ENCODE results near the gene OXA1L. TPM values are rescaled to one million over a fixed set of nuclear protein-coding genes. Genes with fewer than 3 reads are reported as not detected.

The OXA1L gene
- total RNA-seq, 1 experiment from 2014 or later, result 146 TPM

DNA sequence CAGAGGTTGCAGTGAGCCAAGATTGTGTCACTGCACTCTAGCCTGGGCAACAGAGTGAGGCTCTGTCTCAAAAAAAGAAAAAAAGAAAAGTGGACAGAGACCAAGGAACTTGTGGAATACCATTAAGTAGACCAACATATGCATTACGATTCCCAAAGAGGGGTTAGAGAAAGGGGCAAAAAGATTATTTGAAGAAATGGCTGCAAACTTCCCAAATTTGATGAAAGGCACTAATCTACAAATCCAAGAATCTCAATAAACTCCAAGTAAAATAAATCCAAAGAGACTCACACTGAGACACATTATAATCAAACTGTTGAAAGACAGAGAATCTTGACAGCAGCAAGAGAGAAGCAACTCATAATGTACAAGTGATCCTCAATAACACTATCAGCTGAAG lies 4.8 kb upstream of the OXA1L start:
- peaks cover 6% of the 10 kb centered on the region for H3K4me1 ChIP-seq (ENCODE audit: insufficient read depth, low read length)
- DNase-seq (no peak), ATAC-seq (no peak)
- no peaks in the 10 kb centered on the region for H3K27me3 ChIP-seq (ENCODE audit: low read length)
- H3K27ac ChIP-seq (ENCODE audit: low read length), result no peak overlapping the region
- peaks cover 5% of the 10 kb centered on the region; the same call in 1 of the 2 replicates for H3K36me3 ChIP-seq (ENCODE audit: low read depth, low read length)
- H3F3A ChIP-seq (ENCODE audit: low read length, unreplicated experiment), result no peaks in the 10 kb centered on the region
- intact Hi-C loops (cut with micrococcal nuclease), result loop anchor here (10.0 kb wide), 1 partner anchor 543 kb away; the partner anchor contains the start of genes BCL2L2 and PPP1R3E
- H4K20me1 ChIP-seq (ENCODE audit: low read length), result no peaks in the 10 kb centered on the region
- no peak overlapping the region for H3K4me3 ChIP-seq (ENCODE audit: low read length)
- no peak for TF ChIP-seq EZH2phosphoT487 (IDR thresholded peaks at IDR 0.05; ENCODE audit: borderline replicate concordance, low read length)
- TF ChIP-seq EZH2 (IDR thresholded peaks at IDR 0.05; ENCODE audit: low read length, unreplicated experiment), result no peak
- no peak for TF ChIP-seq CTCF (conservative IDR thresholded peaks at IDR 0.05; ENCODE audit: low read depth, low read length)
- no peak overlapping the region for H3K9ac ChIP-seq (ENCODE audit: low read length)
- ChIA-PET CTCF (interaction anchor here (0.6 kb wide), 1 partner anchor 384 kb away, joined by 4 read pairs; no protein-coding TSS in a partner anchor), POLR2A (ENCODE audit: unreplicated experiment) (no interaction called here)
- H3K9me2 ChIP-seq (replicated peaks; ENCODE audit: low read length), result no peaks in the 10 kb centered on the region
- BruUV-seq (replicated peaks), result no TSS peak
- peaks cover 11% of the 10 kb centered on the region; the same call in 1 of the 2 replicates for H3K9me3 ChIP-seq (ENCODE audit: low read length)
- H3K4me2 ChIP-seq (ENCODE audit: low read length), result no peak overlapping the region
- H2AFZ ChIP-seq (ENCODE audit: low read length), result no peak overlapping the region
- peaks cover 8% of the 10 kb centered on the region for H3K79me2 ChIP-seq (ENCODE audit: low read length)

DNA sequence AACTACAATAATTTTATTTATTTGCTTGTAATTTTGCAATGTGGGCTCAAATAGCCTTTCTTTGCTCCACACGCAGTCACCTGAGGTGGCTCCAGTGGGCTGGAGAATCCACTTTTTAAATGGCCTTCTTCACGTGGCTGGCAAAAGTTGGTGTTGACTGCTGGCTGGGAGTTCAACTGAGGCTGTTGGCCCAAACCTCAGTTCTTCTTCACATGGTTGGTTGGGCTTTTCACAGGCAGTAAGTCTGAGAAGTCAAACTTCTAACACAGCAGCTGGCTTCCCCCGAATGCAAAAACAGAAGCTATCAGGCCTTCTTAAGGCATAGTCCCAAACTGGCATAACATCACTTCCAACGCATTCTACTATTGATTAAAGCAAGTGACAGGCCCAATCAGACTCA lies 2.1 kb upstream of the OXA1L start:
- intact Hi-C loops (cut with micrococcal nuclease), result loop anchor here (10.0 kb wide), 1 partner anchor 540 kb away; the partner anchor contains the start of genes BCL2L2 and PPP1R3E
- Histone ChIP-seq H3K36me3 (ENCODE audit: low read depth, low read length) (peaks cover 14% of the 10 kb centered on the region), H3K9me3 (ENCODE audit: low read length) (peaks cover 11% of the 10 kb centered on the region; the same call in 1 of the 2 replicates)

More for the DNA sequence above, 2.1 kb upstream of the OXA1L start:
- no peaks in the 10 kb centered on the region for H3K9me2 ChIP-seq (replicated peaks; ENCODE audit: low read length)
- H2AFZ ChIP-seq (ENCODE audit: low read length), result no peak overlapping the region
- ATAC-seq, result no peak
- peaks cover 33% of the 10 kb centered on the region for H3K79me2 ChIP-seq (ENCODE audit: low read length)
- no peak overlapping the region for H3K4me3 ChIP-seq (ENCODE audit: low read length)
- no TSS peak for BruUV-seq (replicated peaks)
- TF ChIP-seq CTCF (conservative IDR thresholded peaks at IDR 0.05; ENCODE audit: low read depth, low read length), result no peak
- no peak for TF ChIP-seq EZH2phosphoT487 (IDR thresholded peaks at IDR 0.05; ENCODE audit: borderline replicate concordance, low read length)
- no peak for TF ChIP-seq EZH2 (IDR thresholded peaks at IDR 0.05; ENCODE audit: low read length, unreplicated experiment)
- no peak overlapping the region for H3K27ac ChIP-seq (ENCODE audit: low read length)
- peaks cover 18% of the 10 kb centered on the region for H3K4me1 ChIP-seq (ENCODE audit: insufficient read depth, low read length)
- no peaks in the 10 kb centered on the region for H3K27me3 ChIP-seq (ENCODE audit: low read length)
- CTCF ChIA-PET, result no interaction called here
- H4K20me1 ChIP-seq (ENCODE audit: low read length), result no peaks in the 10 kb centered on the region
- no peaks in the 10 kb centered on the region for H3F3A ChIP-seq (ENCODE audit: low read length, unreplicated experiment)
- no peak for DNase-seq
- POLR2A ChIA-PET (ENCODE audit: unreplicated experiment), result no interaction called here
- H3K4me2 ChIP-seq (ENCODE audit: low read length), result no peak overlapping the region
- no peak overlapping the region for H3K9ac ChIP-seq (ENCODE audit: low read length)

Measured in PC-3 (cell line).